Loucy (cell line): Measurements from ENCODE around the gene MYL12B.

Source experiments
- CTCF ChIP-seq: fragments of 200-600 bp; sonication (generic); conservative IDR thresholded peaks from 2 replicates; pipeline ENCODE4 v1.5.1; 2014; ENCODE audit warnings: mild to moderate bottlenecking, antibody characterized with exemption, low read length
- EZH2phosphoT487 ChIP-seq: fragments of 200-600 bp; IDR thresholded peaks from 2 replicates; pipeline ENCODE4 v1.6.1; 2018; ENCODE audit warnings: antibody characterized with exemption, mild to moderate bottlenecking, moderate library complexity, borderline replicate concordance

GRCh38 chr18:3319399-3319798, 57.5 kb downstream of the MYL12B start:
- TF ChIP-seq CTCF (no peak), EZH2phosphoT487 (no peak)
